Osteoblast (primary cell): ENCODE measurements around the gene CCDC24. TPM values are rescaled to one million over a fixed set of nuclear protein-coding genes. Genes with fewer than 3 reads are reported as not detected.

Experiments
- DNase-seq: peaks from one replicate; pipeline ENCODE4 v3.0.0; 2011; ENCODE audit warnings: low spot score, mixed read lengths; ENCODE audit not compliant: insufficient read length; ENCODE audit errors: missing footprints
- H2AFZ ChIP-seq: 2 replicates; pipeline ENCODE4 v1.6.0; 2011; ENCODE audit warnings: mild to moderate bottlenecking, low read length
- H3K27ac ChIP-seq: 2 replicates; pipeline ENCODE4 v1.5.1; 2011; ENCODE audit warnings: mild to moderate bottlenecking, low read depth, low read length, moderate library complexity
- H3K27me3 ChIP-seq: 2 replicates; pipeline ENCODE4 v1.6.0; 2012; ENCODE audit warnings: mild to moderate bottlenecking, control low read depth, inconsistent platforms, low read length, moderate library complexity; ENCODE audit not compliant: insufficient read depth
- H3K36me3 ChIP-seq: 2 replicates; pipeline ENCODE4 v1.5.1; 2011; ENCODE audit warnings: mild to moderate bottlenecking, low read length, control low read depth, moderate library complexity; ENCODE audit not compliant: insufficient read depth
- H3K4me1 ChIP-seq: 2 replicates; pipeline ENCODE4 v1.5.1; 2011; ENCODE audit warnings: mild to moderate bottlenecking, low read length, control low read depth, moderate library complexity; ENCODE audit not compliant: insufficient read depth
- H3K4me2 ChIP-seq: 2 replicates; pipeline ENCODE4 v1.6.0; 2011; ENCODE audit warnings: mild to moderate bottlenecking, low read length; ENCODE audit not compliant: insufficient read depth
- H3K4me3 ChIP-seq: fragments of 200-600 bp; sonication (generic); 3 replicates; pipeline ENCODE4 v1.5.1; 2012; ENCODE audit warnings: mild to moderate bottlenecking, low read length, inconsistent platforms; ENCODE audit not compliant: insufficient read depth
- H3K79me2 ChIP-seq: 2 replicates; pipeline ENCODE4 v1.6.0; 2012; ENCODE audit warnings: mild to moderate bottlenecking, low read length, control low read depth, inconsistent platforms; ENCODE audit not compliant: insufficient read depth
- H3K9me3 ChIP-seq: 2 replicates; pipeline ENCODE4 v1.5.1; 2011; ENCODE audit warnings: low read depth, low read length, control low read depth
- H4K20me1 ChIP-seq: 2 replicates; pipeline ENCODE4 v1.6.0; 2012; ENCODE audit warnings: mild to moderate bottlenecking, low read length, control low read depth; ENCODE audit not compliant: insufficient read depth
- CTCF ChIP-seq: IDR thresholded peaks from 2 replicates; pipeline ENCODE4 v1.5.1; 2011; ENCODE audit warnings: mild to moderate bottlenecking, low read depth, low read length, moderate library complexity; ENCODE audit errors: extremely low read depth
- total RNA-seq: library from RNA; depleted of rRNA; stranded (reverse); fragments of >200 nt; gene quantifications from 2 replicates; pipeline ENCODE4 v1.2.3, GENCODE V29; 2012

CCDC24 gene
- total RNA-seq, 1 donor: 2.9 TPM

DNA sequence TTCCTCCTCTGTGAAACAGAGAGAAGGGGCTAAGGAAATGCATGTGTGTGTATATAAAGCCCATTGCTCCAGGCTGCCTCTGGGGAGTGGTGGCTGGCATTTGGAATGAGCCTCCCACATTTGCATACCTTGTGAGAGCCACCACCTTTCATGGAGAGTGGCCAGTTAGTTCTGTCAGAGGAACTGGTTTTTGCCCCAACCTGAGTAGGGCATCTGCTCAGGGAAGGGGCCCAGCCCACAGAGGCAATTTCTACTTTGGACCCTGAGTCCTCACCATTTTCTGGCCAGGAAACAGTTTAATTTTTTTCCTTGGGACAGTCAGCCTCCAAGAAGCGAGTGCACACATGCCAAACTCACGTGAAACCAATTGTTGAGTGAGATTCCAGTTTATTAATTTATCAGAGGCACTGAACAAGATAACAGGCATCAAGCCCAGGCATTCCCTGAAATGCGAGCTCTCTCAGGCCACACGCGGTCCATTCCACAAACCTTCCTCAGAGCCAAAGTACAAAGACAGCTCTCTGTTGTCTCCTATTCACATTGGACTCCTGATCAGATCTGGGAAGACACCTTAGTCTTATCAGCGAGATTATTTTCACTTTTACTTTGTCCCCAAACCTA lies 40.9 kb downstream of the CCDC24 start:
- peak; percentile 5 for DNase-seq
- Histone ChIP-seq H3K27ac (no peak overlapping the region), H3K79me2 (no peaks in the 10 kb centered on the region), H3K9me3 (no peaks in the 10 kb centered on the region), H3K4me3 (no peak overlapping the region), H3K4me2 (no peak overlapping the region), H3K36me3 (no peaks in the 10 kb centered on the region), H2AFZ (no peak overlapping the region), H4K20me1 (no peaks in the 10 kb centered on the region), H3K4me1 (peaks cover 26% of the 10 kb centered on the region), H3K27me3 (no peaks in the 10 kb centered on the region)
- TF ChIP-seq CTCF: no peak

DNA sequence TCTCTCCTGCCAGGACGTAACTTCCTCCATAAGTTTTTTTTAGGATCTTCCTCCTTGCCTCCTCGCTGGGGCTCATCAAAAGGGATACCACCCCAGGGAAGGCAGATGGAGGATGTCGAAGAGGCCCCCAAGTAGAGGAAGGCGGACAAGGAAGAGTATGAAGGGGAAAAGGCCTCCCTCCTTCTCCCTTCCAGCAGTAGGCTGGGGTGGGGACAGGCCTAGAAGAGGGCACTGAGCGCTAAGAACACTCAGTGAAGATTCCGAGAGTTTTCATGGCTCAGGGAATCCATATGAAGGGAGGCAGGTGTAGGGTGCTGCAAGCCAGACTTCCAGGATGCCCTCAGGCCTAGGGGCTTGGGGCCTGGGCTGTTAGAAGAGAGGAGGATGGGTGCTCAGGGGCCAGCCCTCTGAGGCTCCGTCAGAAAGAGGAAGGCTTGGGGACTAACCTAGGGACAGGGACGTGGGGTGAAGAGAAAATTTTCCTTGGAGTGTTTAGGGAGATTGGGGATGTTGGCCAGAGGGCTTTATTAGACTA lies 41.7 kb downstream of the CCDC24 start:
- Histone ChIP-seq H3K27me3 (no peaks in the 10 kb centered on the region), H3K9me3 (no peaks in the 10 kb centered on the region), H3K4me1 (peaks cover 26% of the 10 kb centered on the region), H2AFZ (no peak overlapping the region), H3K4me3 (no peak overlapping the region), H3K27ac (no peak overlapping the region), H4K20me1 (no peaks in the 10 kb centered on the region), H3K4me2 (no peak overlapping the region), H3K79me2 (no peaks in the 10 kb centered on the region), H3K36me3 (no peaks in the 10 kb centered on the region)
- DNase-seq: peak; percentile 58
- no peak for TF ChIP-seq CTCF

- H4K20me1 ChIP-seq: no peaks in the 10 kb centered on the region
- no peak overlapping the region for H3K4me2 ChIP-seq
- no peaks in the 10 kb centered on the region for H3K79me2 ChIP-seq
- H3K4me1 ChIP-seq: peaks cover 28% of the 10 kb centered on the region
- no peaks in the 10 kb centered on the region for H3K9me3 ChIP-seq
- H3K36me3 ChIP-seq: no peaks in the 10 kb centered on the region
- H2AFZ ChIP-seq: no peak overlapping the region
- peak; percentile 5 for DNase-seq
- H3K27me3 ChIP-seq: no peaks in the 10 kb centered on the region
- H3K27ac ChIP-seq: no peak overlapping the region
- TF ChIP-seq CTCF: no peak
- H3K4me3 ChIP-seq: no peak overlapping the region
Observed at GRCh38 chr1:44033756-44034155, 42.4 kb downstream of the CCDC24 start.

DNA sequence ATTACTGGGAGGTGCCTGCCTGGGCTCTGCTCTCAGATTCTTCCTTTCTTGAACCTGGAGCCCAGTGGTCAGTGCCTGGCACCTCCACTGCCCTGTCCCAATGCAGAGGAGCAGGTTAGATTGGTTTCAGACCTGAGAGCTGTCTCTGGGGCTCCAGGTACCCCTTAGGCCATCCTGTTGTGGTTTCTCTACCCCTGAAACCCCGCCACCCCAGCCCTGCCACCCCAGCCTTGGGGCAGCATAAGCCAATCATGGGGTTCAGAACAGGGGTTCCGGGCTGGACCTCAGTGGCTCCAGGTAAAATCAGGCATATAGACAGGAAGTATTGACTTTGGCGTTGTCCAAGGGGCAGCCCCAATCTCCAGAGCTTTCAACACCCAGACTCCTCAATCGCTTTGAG lies 43.0 kb downstream of the CCDC24 start:
- no peak for TF ChIP-seq CTCF
- H3K4me1 ChIP-seq: peaks cover 33% of the 10 kb centered on the region
- no peak overlapping the region for H2AFZ ChIP-seq
- no peaks in the 10 kb centered on the region for H3K36me3 ChIP-seq
- no peaks in the 10 kb centered on the region for H3K9me3 ChIP-seq
- H4K20me1 ChIP-seq: no peaks in the 10 kb centered on the region
- H3K27me3 ChIP-seq: no peaks in the 10 kb centered on the region
- DNase-seq: peak; percentile 49
- no peak overlapping the region for H3K4me2 ChIP-seq
- H3K79me2 ChIP-seq: no peaks in the 10 kb centered on the region
- H3K4me3 ChIP-seq: no peak overlapping the region
- H3K27ac ChIP-seq: no peak overlapping the region
